Prostate gland (tissue), 2 donors: ENCODE data around the gene PTK7.

Experiments
- POLR2A ChIP-seq: fragments of 450-650 bp; IDR thresholded peaks from one replicate; pipeline ENCODE4 v1.6.1; 2016; ENCODE audit warnings: antibody characterized with exemption, mild to moderate bottlenecking
- TF ChIP-seq, protein P1 (sequence below), 4 experiments: fragments of 200-600 bp in 2 of 4; fragments of 450-650 bp in 2 of 4; sonication (generic) in 2 of 4; IDR thresholded peaks; 1 replicate in 3 of 4; 2 replicates in 1 of 4; pipeline ENCODE4 v1.5.1; 2016 to 2019; ENCODE audit warnings: antibody characterized with exemption in 4 of 4, mild to moderate bottlenecking in 2 of 4, moderate library complexity in 2 of 4

DNA sequence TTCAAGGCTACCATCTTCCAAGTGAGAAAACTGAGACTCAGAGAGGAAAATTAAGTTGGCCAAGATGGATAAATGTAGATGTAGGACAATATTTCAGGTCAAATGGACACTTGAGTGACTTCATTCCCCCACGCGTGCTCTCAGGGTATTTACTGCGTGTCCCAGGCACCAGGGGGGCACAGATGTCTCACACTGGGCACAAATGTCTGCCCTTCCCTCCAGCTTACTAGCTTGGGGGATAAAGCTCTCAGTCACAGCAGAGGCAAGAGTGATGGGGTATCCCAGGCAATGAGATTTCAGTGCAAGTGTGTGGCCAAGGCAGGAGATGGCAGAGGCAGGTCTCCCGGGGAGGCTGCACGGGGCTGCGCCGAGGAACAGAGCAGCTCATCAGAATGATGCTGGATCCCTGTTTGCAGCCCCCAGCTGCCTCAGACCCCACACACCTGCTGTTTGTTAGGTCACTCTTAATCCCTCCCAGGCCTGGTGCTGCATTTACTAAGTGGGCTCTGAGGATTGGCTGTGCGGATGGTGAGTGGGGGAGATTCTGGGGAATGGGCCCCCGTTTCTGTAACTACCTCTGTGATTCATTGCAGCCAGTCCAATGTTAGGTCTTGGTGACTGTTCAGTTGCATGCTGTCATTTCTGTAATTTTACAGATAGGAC lies 44.1 kb downstream of the PTK7 start:
- TF ChIP-seq, protein P1, sequence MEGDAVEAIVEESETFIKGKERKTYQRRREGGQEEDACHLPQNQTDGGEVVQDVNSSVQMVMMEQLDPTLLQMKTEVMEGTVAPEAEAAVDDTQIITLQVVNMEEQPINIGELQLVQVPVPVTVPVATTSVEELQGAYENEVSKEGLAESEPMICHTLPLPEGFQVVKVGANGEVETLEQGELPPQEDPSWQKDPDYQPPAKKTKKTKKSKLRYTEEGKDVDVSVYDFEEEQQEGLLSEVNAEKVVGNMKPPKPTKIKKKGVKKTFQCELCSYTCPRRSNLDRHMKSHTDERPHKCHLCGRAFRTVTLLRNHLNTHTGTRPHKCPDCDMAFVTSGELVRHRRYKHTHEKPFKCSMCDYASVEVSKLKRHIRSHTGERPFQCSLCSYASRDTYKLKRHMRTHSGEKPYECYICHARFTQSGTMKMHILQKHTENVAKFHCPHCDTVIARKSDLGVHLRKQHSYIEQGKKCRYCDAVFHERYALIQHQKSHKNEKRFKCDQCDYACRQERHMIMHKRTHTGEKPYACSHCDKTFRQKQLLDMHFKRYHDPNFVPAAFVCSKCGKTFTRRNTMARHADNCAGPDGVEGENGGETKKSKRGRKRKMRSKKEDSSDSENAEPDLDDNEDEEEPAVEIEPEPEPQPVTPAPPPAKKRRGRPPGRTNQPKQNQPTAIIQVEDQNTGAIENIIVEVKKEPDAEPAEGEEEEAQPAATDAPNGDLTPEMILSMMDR (IDR thresholded peaks at IDR 0.05), result no peak
- no peak for TF ChIP-seq POLR2A
